ENCODE data around the gene PRSS36. TPM values are rescaled to one million over a fixed set of nuclear protein-coding genes. Genes with fewer than 3 reads are reported as not detected.

Gene PRSS36
- total and polyA plus RNA-seq, 4 donors: 0.09 to 2.1 (median 0.62) TPM

GRCh38 chr16:31128711-31129567, 20.9 kb downstream of the PRSS36 start:
- DNase-seq (ENCODE audit: low spot score): no peak
- peaks cover 0 to 5% (median 0%) of the 10 kb centered on the region in 4 donors for H3K4me1 ChIP-seq (ENCODE audit: control insufficient read depth in 4 of 4, insufficient read depth in 4 of 4, low read length in 3 of 4)
- no peaks in the 10 kb centered on the region for H3K27me3 ChIP-seq (ENCODE audit: control insufficient read depth in 4 of 4, insufficient read depth in 4 of 4, low read length in 3 of 4)
- peak overlapping the region; percentile 70 to 77 for H3K27ac ChIP-seq (ENCODE audit: low read depth in 1 of 2, low read length in 2 of 2)
- TF ChIP-seq HNF4G (IDR thresholded peaks at IDR 0.05): no peak
- peak; percentile 22 for TF ChIP-seq SP1 (IDR thresholded peaks at IDR 0.05)
- H3K9me3 ChIP-seq (ENCODE audit: control insufficient read depth in 4 of 4, low read length in 3 of 4): no peaks in the 10 kb centered on the region
- WGBS: 74% methylated on average over 14 of the region's 14 CpGs
- H3K9ac ChIP-seq (ENCODE audit: low read depth in 1 of 2, low read length in 2 of 2): no peak overlapping the region
- H3K36me3 ChIP-seq (ENCODE audit: control insufficient read depth in 4 of 4, insufficient read depth in 3 of 4, low read depth in 1 of 4, low read length in 3 of 4): peaks cover 8 to 42% (median 14%) of the 10 kb centered on the region in 4 donors
- no peak overlapping the region for H3K4me3 ChIP-seq (ENCODE audit: low read depth in 1 of 3, low read length in 3 of 3)

- Histone ChIP-seq H3K9me3 (ENCODE audit: control insufficient read depth in 4 of 4, low read length in 3 of 4) (no peaks in the 10 kb centered on the region), H3K4me3 (ENCODE audit: low read depth in 1 of 3, low read length in 3 of 3) (no peak overlapping the region), H3K27me3 (ENCODE audit: control insufficient read depth in 4 of 4, insufficient read depth in 4 of 4, low read length in 3 of 4) (no peaks in the 10 kb centered on the region), H3K9ac (ENCODE audit: low read depth in 1 of 2, low read length in 2 of 2) (no peak overlapping the region), H3K4me1 (ENCODE audit: control insufficient read depth in 4 of 4, insufficient read depth in 4 of 4, low read length in 3 of 4) (no peaks in the 10 kb centered on the region), H3K27ac (ENCODE audit: low read depth in 1 of 2, low read length in 2 of 2) (peak overlapping the region; percentile 68 to 77), H3K36me3 (ENCODE audit: control insufficient read depth in 4 of 4, insufficient read depth in 3 of 4, low read depth in 1 of 4, low read length in 3 of 4) (peaks cover 4 to 42% (median 16%) of the 10 kb centered on the region in 4 donors)
- no peak for DNase-seq (ENCODE audit: low spot score)
- TF ChIP-seq GABPA (IDR thresholded peaks at IDR 0.05 in 1 of 2, conservative IDR thresholded peaks at IDR 0.05 in 1 of 2) (no peak), RXRA (IDR thresholded peaks at IDR 0.05) (no peak), FOXA1 (IDR thresholded peaks at IDR 0.05) (no peak), NR2F2 (IDR thresholded peaks at IDR 0.05) (no peak), FOXA2 (IDR thresholded peaks at IDR 0.05) (no peak), ZBTB33 (IDR thresholded peaks at IDR 0.05) (no peak), CTCF (IDR thresholded peaks at IDR 0.05; ENCODE audit: low read depth, low read length, missing input control) (no peak), EGR1 (IDR thresholded peaks at IDR 0.05; ENCODE audit: low read depth in 2 of 2) (no peak), ATF3 (IDR thresholded peaks at IDR 0.05) (no peak), SP1 (IDR thresholded peaks at IDR 0.05) (no peak), RAD21 (IDR thresholded peaks at IDR 0.05) (no peak), HNF4G (IDR thresholded peaks at IDR 0.05) (no peak), REST (IDR thresholded peaks at IDR 0.05) (no peak), HNF4A (conservative IDR thresholded peaks at IDR 0.05) (no peak), TAF1 (conservative IDR thresholded peaks at IDR 0.05) (no peak), JUND (IDR thresholded peaks at IDR 0.05) (no peak), YY1 (IDR thresholded peaks at IDR 0.05) (no peak), MAX (IDR thresholded peaks at IDR 0.05) (no peak)
- 97% methylated on average over 13 of the region's 13 CpGs for WGBS
Measured at GRCh38 chr16:31127182-31127581, 22.7 kb downstream of the PRSS36 start.

Data from liver (tissue), 9 donors.